Ishikawa (cell line): ENCODE data around the gene MED10.

Experiments used
- CREB1 ChIP-seq: IDR thresholded peaks from 2 replicates; pipeline ENCODE4 v1.6.1; 2012; ENCODE audit warnings: low read depth
- EP300 ChIP-seq: IDR thresholded peaks from 2 replicates; pipeline ENCODE4 v1.6.1; 2012; ENCODE audit warnings: borderline replicate concordance
- REST ChIP-seq: IDR thresholded peaks from 2 replicates; pipeline ENCODE4 v1.6.1; 2012; ENCODE audit warnings: low read depth, mild to moderate bottlenecking
- TAF1 ChIP-seq: IDR thresholded peaks from 2 replicates; pipeline ENCODE4 v1.6.1; 2012; ENCODE audit warnings: low read depth, mild to moderate bottlenecking
- TEAD4 ChIP-seq: IDR thresholded peaks from 2 replicates; pipeline ENCODE4 v1.6.1; 2012

GRCh38 chr5:6354848-6355247, 23.5 kb downstream of the MED10 start:
- TF ChIP-seq REST (no peak), TAF1 (no peak), CREB1 (no peak), EP300 (no peak), TEAD4 (no peak)
